Stimulated activated CD4-positive, alpha-beta T cell treated with anti-CD3 and anti-CD28 coated beads, Interleukin-12 subunit alpha, Interleukin-12 subunit beta, amount 100 ng/mL, for 4 hours (primary cell): ENCODE results near the gene MYPOP.
A peak's percentile ranks its signal among the peaks of the same experiment; 100 is the strongest.

ENCODE experiments used
- DNase-seq: peaks from one replicate; pipeline ENCODE4 v3.0.0-alpha.2; 2020

Gene MYPOP

DNA sequence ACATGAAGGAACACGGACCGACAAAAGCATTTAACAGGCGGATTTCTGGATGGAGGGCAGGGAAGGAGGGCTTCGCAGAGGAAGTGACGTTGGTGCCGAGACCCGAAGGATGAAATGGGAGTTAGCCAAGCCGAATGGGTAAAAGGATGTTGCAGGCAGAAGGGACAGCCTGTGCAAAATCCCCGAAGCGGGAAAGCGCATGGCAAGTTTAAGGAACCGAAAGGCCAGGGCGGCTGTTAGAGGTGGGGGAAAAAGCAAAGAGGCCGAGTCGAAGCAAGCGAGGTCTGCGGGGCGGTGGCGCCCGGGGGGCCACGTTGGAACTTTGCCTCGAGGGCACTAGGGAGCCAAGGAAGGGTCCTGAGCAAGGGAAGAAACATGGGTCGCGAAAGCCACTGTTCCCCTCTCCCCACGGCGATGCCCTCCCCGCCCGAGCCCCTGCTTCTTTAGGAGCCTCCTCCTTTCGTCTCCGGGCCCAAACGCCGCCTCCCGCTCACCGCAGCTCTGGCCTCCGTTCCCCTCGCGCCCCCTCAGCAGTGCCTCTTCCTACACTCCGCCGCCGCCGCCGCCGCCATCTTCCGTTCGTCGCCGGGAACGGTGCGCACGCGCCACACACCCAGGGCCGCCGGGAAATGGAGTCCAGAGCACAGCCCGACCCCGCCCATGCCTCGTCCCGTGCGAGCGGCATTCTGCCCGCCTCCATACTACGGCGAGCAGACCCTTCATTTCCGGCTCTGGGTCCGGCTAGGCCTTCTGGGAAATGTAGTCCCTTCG is 39.7 kb downstream of the MYPOP start, which contains the start of gene SYMPK:
Gene SYMPK, minus strand, starts transcription at position 584 of the 771 bp plus-strand sequence. CDS start 8,652 bp downstream, outside the sequence.
- DNase-seq = peak; percentile 98

DNA sequence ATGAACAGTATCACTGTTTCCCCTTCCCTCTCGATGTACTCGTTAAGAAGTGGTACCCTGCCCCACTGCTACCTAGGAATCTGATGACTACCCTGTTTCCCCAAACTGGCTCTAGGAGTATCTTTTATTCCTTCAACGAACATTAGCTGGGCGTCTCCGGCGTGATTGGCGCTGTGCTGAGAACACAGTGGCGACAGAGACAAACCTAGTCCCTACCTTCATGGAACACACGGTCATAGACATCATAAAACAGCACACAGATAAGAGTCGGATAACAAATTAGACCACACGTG is 40.2 kb downstream of the MYPOP start:
- no peak for DNase-seq

DNA sequence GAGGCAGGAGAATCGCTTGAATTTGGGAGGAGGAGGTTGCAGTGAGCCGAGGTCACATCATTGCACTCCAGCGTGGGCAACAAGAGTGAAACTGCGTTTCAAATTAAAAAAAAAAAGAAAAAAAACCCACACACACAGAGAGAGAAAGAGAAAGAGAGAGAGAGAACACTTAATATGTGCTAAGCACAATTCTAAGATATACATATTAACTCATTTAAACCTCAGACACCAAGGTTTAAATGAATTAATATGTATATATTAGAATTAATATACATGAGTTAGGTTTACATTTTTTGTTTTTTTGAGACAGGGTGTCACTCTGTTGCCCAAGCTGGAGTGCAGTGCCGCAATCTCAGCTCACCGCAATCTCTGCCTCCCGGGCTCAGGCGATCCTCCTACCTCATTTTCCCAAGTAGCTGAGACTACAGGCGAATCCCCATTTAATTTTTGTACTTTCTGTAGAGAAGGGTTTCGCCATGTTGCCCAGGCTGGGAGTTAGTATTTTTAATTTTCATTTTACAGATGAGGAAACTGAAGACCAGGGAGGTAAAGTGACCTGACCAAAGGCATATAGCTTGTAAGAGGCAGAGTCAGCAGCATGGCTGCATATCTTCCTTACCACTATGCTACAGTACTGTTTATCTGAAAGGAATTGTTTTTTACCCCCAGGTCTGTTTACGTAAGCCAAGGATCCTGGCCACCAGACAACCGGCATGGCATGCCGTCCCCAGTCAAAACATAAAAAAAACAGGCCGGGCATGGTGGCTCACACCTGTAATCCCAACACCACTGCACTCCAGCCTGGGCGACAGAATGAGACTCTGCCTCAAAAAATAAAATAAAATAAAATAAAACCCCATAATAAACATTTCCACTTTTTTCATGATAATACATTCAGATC is 41.8 kb downstream of the MYPOP start:
- no peak for DNase-seq

DNA sequence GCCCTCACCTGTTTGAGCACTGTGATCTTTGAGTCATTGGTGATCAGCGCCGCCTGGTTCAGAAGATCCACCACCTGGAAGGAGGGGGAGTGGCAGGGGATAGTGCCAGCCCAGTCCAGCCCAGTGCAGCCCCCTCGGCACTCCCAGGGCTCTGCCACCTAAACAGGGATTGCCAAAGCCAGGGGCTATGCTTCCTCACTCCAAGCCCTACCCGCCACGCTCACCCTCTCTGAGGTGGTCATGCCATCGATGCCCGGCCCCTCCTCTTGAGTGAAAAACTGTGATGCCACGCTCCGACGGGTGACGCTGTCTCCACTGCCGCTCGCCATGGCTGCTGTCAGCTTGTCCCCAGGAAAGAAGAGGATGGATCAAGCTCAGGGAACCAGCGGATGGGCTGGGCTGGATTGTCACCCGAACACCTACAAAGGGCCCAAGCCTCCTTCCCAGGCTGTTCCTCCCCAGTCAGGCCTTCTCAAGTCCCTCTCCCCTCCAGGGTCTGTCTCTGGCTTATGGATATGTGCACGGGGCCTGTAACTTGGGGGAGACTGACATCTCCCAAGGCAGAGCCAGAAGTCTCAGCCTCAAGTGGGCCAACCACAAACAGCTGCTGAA is 48.1 kb downstream of the MYPOP start:
- DNase-seq = no peak

DNA sequence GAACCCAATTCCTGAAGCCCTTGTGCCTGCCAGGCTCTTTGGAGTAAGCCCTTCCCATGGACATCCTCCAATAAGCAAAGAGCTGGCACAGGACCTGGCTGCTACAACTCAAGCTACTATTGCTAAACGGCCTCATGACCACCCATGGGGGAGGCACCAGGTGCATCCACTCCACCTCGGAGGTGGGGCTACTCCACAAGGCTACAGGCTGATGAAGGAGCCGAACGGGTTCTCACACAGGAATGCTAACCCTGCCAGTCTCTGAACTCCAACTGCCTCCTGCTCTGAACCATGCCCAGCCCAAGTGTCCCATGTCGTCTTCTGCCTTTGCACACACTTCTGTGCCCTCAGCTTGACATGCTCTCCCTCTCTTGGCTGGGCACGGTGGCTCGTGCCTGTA is 49.4 kb downstream of the MYPOP start:
- no peak for DNase-seq

DNA sequence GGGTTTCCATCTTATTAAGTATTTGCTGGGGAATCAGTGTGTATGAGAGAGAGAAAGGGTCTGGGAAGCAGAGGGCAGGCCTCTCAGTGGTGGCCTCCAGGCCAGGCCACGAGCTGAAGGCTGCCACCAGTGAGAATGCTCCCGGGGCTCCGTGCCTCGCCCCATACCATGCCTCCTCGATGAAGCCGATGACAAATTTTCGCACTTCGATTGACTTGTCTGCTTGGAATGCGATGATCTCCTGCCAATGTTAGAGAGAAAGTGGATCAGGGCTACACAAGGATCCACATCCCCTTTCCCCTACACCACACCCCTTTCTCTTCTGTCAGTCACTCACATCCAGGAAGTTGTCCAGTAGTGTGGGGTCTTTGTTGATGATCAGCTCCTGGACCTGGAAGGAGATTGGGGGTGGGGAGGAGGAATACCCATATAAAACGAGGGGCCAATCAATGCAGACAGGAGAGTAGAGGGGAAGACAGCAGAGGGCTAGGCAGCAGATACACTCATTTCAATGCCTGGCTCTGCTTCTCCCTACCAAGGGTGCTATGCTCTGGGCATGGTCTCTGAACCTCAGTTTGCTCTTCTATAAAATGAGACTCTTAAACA is 50.2 kb downstream of the MYPOP start:
- DNase-seq = no peak

DNA sequence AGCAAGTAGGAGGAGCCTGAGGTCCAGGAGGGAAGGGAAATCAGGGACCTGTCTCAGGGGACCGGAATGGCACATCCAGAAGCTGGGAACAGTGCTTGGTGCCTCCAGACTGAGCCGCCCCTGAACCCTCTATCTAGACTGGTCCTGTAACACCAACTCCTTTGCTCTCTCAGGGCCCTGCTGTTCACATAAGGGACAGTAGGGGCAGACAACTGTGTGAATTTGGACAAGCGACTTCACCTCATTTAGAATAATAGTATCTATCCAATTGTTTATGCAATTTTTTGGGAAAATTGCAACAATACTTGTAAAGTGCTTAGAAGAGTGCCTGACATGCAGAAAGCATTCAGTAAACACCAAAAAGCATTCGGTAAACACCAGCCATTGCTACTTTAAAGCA is 53.5 kb downstream of the MYPOP start:
- no peak for DNase-seq

DNA sequence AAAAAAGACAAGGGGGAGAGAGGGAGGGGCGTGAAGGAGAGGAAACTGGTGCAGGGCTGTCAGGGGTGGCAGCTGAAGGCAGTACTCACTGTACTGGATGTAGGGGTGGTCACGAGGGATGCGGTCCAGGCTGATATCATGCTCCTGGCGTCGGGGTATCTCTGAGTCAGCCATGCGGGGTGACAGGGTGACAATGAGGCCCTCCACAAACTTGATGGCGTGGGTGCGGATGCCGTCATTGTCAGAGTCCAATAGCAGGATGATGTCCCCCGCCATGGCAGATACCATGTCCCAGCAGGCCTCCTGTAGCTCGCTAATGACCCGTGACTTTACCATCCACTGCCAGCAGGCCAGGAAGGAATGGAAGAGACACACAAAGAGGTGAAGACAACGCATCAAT is 54.8 kb downstream of the MYPOP start:
- no peak for DNase-seq

DNA sequence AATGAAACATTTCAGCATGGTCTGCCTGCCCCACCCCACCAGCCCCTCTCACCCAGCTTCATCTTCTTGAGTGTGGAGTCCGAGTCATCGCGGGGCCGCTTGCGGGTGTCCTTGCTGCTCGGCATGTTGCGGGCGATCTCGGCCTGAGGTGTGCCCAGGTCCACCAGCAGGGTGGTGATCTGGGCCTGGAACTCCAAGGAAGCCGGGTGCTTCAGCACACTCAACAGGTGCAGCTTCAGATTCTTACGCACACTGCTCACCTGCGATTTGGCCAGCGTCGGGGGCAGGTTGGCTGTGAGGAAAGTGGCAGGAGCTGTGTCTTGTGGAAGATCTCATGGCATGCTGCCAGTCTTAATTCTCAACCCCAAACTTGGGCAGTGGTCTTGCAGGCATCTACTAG is 60.2 kb downstream of the MYPOP start:
- no peak for DNase-seq
